GM21423 (cell line): ENCODE data around the gene C6orf15.
A peak's percentile ranks its signal among the peaks of the same experiment; 100 is the strongest.

Experiments
- ATAC-seq: cut with Tn5 transposase; IDR thresholded peaks from one replicate; pipeline ENCODE4 v1.9.1; 2021; ENCODE audit warnings: mild to moderate bottlenecking, moderate library complexity; ENCODE audit not compliant: unreplicated experiment

C6orf15 gene

GRCh38 chr6:31110825-31111582 is 1.4 kb downstream of the C6orf15 start:
- no peak for ATAC-seq

GRCh38 chr6:31107052-31107451 is 5.3 kb downstream of the C6orf15 start:
- ATAC-seq = no peak

GRCh38 chr6:31103136-31103535 is 9.2 kb downstream of the C6orf15 start:
- no peak for ATAC-seq

GRCh38 chr6:31098449-31098938 is 13.9 kb downstream of the C6orf15 start:
- ATAC-seq = no peak

- no peak for ATAC-seq
Measured at GRCh38 chr6:31096656-31097055, 15.7 kb downstream of the C6orf15 start.

GRCh38 chr6:31096215-31096614 is 16.2 kb downstream of the C6orf15 start:
- no peak for ATAC-seq

DNA sequence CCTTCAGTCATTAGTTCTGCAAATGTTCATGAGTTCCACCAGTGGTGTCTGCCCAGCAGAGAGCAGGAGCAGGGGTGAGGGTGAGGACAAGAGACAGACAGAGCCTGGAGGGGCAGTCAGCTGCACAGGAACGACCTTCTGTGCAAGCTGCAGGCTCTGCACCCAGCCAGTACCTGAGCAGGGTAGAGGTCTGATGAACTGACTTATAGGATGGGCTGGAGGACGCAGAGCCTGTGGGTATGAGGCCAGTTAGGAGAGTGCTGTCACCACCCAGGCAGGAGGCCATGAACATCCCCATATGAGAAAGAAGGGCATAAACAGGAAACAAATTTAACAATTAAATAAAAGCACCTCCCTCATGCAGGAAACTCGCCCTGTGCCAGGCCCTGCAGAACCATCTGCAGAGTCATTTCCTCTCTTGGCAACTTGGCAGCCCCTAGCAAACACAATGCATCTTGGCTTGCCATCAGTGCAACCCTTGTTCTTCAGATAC is 17.9 kb downstream of the C6orf15 start:
- ATAC-seq = no peak

DNA sequence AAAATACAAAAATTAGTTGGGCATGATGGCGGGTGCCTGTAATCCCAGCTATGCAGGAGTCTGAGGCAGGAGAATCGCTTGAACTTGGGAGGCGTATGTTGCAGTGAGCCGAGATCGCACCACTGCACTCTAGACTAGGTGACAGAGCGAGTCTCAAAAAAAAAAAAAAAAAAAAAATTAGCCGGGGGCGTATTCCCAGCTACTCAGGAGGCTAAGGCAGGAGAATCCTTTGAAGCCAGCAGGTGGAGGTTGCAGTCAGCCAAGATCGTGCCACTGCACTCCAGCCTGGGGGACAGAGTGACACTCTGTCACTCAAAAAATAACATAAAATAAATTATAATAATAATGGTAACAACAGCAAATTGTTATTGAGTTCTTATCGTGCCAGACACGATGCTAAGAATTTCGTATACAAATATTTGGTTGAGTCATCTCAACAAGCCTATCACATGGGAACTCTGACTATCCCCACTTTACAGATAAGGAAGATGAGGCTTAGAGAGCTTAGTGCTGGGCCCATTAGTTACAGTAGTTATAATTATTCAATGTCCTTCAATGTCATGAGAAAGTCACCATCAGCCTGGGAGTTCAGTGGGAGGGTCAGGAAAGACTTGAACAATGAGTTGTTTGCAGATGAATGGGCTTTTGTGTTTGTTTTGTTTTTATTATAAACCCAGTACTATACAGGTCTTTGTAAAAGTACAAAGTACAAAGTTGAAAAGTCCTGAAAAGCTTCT is 19.4 kb downstream of the C6orf15 start:
- ATAC-seq = no peak

- no peak for ATAC-seq
Measured at GRCh38 chr6:31092238-31092637, 20.1 kb downstream of the C6orf15 start.

DNA sequence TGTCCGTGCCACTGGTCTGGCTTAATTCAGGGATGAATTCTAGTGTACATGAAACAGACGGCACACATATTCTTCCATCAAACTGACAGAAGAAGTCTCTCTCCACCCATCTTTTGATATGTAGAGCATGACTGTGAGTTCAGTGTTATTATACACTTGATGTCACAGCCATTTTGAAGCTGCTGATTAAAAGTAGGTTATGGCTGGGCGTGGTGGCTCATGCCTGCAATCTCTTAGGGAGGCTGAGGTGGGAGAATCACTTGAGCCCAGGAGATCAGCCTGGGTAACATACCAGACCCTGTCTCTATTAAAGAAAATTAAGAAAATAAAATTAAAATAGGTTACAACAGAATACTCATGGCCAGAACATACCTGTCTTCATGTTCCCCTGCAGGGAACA is 20.7 kb downstream of the C6orf15 start:
- no peak for ATAC-seq

DNA sequence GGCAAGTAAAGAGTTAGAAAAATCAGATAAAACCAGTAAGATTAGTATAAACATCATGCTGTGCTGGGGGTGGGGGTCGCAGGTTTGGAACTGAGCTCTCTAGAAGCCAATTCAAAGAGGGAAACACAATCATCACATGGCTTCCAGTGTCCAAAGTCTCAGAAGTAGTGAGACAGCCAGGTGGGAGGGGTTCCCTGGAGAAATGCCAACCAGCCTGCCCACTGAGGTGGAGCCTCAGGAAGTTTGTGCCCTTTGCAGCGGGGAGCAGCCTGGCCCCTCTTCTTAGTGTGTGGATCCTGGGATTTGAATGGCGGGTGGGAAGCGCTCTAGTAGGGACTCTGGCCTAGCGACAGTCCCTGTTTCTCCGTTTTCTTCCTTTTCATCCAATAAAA is 21.4 kb downstream of the C6orf15 start:
- no peak for ATAC-seq

- ATAC-seq = no peak
Measured at GRCh38 chr6:31090275-31090972, 22.0 kb downstream of the C6orf15 start.

DNA sequence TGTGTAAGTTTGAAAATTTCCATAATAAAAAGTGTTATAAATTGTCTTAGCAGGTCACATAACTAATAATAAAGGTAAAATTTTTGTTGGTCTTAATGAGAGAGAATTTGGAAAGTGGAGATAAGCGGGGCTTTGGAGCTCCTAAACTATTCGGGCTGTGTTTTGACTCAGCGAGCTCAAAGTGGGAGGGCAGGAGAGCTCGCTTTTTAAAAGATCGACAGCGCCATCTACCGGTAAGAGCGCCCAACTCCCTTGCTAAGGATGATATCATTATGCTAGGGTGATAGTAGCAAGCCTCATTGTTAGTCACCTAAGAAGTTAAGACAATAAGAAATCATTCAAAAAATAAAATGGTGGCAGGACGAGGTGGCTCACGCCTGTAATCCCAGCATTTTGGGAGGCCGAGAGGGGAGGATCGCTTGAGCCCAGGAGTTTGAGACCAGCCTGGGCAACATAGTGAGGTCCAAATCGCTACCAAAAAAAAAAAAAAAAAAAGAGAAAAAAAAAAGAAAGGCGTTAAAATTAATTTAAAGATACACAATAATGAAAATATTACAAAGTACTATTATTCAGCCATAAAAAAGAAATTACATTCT is 24.8 kb downstream of the C6orf15 start:
- ATAC-seq = peak; percentile 53

- ATAC-seq = no peak
Measured at GRCh38 chr6:31086788-31087440, 25.5 kb downstream of the C6orf15 start.

GRCh38 chr6:31083742-31084354 is 28.5 kb downstream of the C6orf15 start:
- ATAC-seq = no peak

DNA sequence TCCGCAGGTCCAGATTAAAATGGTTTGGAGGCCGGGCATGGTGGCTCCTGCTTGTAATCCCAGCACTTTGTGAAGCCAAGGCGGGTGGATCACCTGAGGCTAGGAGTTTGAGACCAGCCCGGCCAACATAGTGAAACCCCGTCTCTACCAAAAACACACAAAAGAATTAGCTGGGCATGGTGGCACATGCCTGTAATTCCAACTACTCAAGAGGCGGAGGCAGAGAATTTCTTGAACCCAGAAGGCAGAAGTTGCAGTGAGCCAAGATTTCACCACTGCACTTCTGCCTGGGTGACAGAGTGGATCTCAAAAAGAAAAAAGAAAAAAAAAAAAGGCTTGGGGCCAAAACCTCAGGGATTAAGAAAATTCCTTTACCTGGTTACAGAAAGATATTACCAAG is 30.5 kb downstream of the C6orf15 start:
- ATAC-seq = no peak

DNA sequence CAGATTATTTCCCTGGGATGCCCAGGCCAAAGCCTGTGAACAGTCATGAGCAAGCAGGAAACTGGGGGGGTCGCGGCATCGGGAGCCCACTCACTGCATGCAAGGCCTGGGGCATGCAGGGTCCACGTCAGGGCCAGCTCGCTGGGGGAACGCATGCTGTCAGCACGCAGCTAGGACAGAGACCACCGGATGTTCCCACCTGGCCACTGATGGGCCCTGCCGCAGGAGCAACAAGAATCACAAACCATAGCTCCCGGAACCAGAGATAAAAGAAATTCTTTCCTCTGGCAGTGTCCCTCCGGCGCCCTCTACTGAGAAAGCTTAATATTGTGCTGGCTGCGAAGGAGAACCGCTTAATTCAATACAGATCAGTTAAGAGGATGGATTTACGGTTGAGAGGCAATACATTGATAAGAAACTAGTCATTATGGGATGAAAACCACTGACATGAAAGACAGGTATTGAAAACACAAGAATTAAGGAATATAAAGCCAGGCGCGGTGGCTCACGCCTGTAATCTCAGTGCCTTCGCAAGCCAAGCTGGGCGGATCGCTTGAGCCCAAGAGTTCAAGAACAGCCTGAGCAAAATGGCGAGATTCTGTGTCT is 32.6 kb downstream of the C6orf15 start:
- no peak for ATAC-seq

GRCh38 chr6:31076611-31077010 is 35.8 kb downstream of the C6orf15 start:
- ATAC-seq = no peak

DNA sequence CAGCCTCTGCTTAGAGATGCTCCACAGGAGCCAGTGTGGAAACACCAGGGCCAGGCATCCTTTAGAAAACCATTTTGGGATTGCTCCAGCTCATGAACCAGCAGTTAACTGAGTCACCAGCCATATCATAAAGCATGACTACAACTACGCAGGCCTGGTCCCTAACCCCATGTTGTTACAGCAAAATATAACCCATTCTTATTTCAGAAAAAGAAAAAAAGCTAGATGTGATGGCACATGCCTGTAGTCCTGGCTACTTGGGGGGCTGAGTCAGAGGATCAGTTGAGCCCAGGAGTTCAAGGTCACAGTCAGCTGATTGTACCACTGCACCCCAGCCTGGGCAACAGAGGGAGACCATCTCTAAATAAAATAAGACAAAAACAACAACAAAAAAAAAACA is 36.8 kb downstream of the C6orf15 start:
- no peak for ATAC-seq

- no peak for ATAC-seq
Measured at GRCh38 chr6:31074401-31074800, 38.0 kb downstream of the C6orf15 start.
